RWPE1 (cell line): Measurements from ENCODE around the gene CTDSPL.

Experiments
- CTCF ChIA-PET: fragments of 350-600 bp; sonication (Branson Sonifier 250); formaldehyde crosslinking; extraction: SDS; loops from one replicate; lab custom pipeline; 2021; lab: Yijun Ruan, JAX
- POLR2A ChIA-PET: fragments of 400-600 bp; formaldehyde crosslinking; extraction: SDS; loops from one replicate; lab custom pipeline; 2020; ENCODE audit warnings: antibody characterized with exemption; ENCODE audit not compliant: low non-redundant PET; lab: Yijun Ruan, JAX
- DNase-seq: peaks from one replicate; pipeline ENCODE4 v3.0.0; 2012; ENCODE audit warnings: low spot score
- H3K27ac ChIP-seq: fragments of 450-650 bp; 2 replicates; pipeline ENCODE4 v1.5.1; 2017
- CTCF ChIP-seq: fragments of 450-650 bp; conservative IDR thresholded peaks from 2 replicates; pipeline ENCODE4 v1.5.1; 2017; ENCODE audit warnings: low read depth, mild to moderate bottlenecking

CTDSPL gene

GRCh38 chr3:37905987-37906674 lies 44.5 kb downstream of the CTDSPL start:
- POLR2A ChIA-PET: no interaction called here
- TF ChIP-seq CTCF: no peak
- no peak for DNase-seq
- CTCF ChIA-PET: no interaction called here
- peak overlapping the region; percentile 37 for H3K27ac ChIP-seq

GRCh38 chr3:37906734-37907282 lies 45.1 kb downstream of the CTDSPL start:
- TF ChIP-seq CTCF: no peak
- POLR2A ChIA-PET: no interaction called here
- no peak overlapping the region; the same call in 1 of the 2 replicates for H3K27ac ChIP-seq
- DNase-seq: no peak
- CTCF ChIA-PET: no interaction called here

- CTCF ChIA-PET: no interaction called here
- TF ChIP-seq CTCF: no peak
- H3K27ac ChIP-seq: no peak overlapping the region
- DNase-seq: no peak
- POLR2A ChIA-PET: no interaction called here
These were observed 45.7 kb downstream of the CTDSPL start for GRCh38 chr3:37907371-37907770.

- POLR2A ChIA-PET: no interaction called here
- CTCF ChIA-PET: no interaction called here
- no peak for DNase-seq
- no peak overlapping the region for H3K27ac ChIP-seq
- no peak for TF ChIP-seq CTCF
These were observed 46.2 kb downstream of the CTDSPL start for GRCh38 chr3:37907906-37908305.

GRCh38 chr3:37909067-37909911 lies 47.6 kb downstream of the CTDSPL start:
- no peak for TF ChIP-seq CTCF
- H3K27ac ChIP-seq: peak overlapping the region; percentile 27; the same call in 1 of the 2 replicates
- ChIA-PET POLR2A (no interaction called here), CTCF (no interaction called here)
- DNase-seq: no peak

- POLR2A ChIA-PET: no interaction called here
- CTCF ChIA-PET: interaction anchor here (0.7 kb wide), 1 partner anchor 209 kb away, joined by 3 read pairs; no protein-coding TSS in a partner anchor
- no peak overlapping the region; the same call in 1 of the 2 replicates for H3K27ac ChIP-seq
- no peak for DNase-seq
- TF ChIP-seq CTCF: no peak
These were observed 49.2 kb downstream of the CTDSPL start for GRCh38 chr3:37910671-37911400.
